Measurements from ENCODE around the gene LRRC74A. TPM values are rescaled to one million over a fixed set of nuclear protein-coding genes. Genes with fewer than 3 reads are reported as not detected.

LRRC74A gene
- total and polyA plus RNA-seq, 8 donors: 0.10 to 0.40 (median 0.34) TPM; not detected in 2

DNA sequence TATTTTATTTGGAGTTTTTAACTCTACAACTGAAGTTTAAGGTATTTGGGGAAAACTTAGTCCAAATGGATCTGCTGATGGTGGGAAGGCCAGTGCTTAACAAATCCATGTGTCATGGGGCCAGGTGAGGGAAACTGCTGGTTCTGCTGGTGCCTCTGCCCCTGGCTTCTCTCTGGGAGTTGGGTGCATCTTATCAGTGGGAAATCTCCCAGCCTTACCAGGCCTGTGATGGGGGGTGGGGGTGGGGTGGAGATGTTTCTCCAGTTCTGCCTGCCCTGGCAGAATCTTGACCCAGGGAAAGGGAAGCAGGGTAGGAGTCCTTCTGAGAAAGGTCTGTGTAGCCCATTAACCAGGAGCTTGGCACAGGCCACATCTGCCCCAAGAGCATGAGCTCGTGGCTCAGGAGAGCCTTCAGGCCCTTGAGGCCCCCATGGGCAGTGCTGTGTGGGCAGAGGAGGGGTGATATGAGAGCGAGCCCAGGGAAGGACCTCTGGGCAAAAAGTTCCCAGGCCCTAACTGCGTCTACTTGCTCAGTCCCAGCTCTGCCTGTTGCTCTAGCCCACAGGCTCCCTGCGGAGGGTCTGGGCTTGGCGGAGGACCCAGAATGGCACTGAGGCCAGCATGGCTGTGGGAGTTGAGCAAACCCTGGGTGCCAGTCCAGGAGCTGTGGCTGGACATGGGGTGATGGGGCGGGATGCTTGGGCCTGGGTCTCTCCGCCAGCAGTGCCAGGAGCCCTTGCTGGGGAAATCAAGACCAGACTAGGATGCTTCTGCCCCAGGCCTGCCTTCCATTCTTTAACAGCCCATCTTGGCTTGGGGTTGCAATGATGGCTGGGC is 46.8 kb upstream of the LRRC74A start:
- intact Hi-C loops (cut with DNase I): loop anchor here in 1 of 2 donors (10.0 kb wide), 1 partner anchor 65 kb away; no protein-coding TSS in a partner anchor
- Histone ChIP-seq H3K27ac (no peak overlapping the region), H3K36me3 (peaks cover 0 to 41% of the 10 kb centered on the region in 2 donors), H3K4me1 (peaks cover 3 to 52% of the 10 kb centered on the region in 2 donors), H3K27me3 (no peaks in the 10 kb centered on the region), H3K9me3 (no peaks in the 10 kb centered on the region), H3K4me3 (no peak overlapping the region)
- no peak for ATAC-seq
- TF ChIP-seq, protein P1, sequence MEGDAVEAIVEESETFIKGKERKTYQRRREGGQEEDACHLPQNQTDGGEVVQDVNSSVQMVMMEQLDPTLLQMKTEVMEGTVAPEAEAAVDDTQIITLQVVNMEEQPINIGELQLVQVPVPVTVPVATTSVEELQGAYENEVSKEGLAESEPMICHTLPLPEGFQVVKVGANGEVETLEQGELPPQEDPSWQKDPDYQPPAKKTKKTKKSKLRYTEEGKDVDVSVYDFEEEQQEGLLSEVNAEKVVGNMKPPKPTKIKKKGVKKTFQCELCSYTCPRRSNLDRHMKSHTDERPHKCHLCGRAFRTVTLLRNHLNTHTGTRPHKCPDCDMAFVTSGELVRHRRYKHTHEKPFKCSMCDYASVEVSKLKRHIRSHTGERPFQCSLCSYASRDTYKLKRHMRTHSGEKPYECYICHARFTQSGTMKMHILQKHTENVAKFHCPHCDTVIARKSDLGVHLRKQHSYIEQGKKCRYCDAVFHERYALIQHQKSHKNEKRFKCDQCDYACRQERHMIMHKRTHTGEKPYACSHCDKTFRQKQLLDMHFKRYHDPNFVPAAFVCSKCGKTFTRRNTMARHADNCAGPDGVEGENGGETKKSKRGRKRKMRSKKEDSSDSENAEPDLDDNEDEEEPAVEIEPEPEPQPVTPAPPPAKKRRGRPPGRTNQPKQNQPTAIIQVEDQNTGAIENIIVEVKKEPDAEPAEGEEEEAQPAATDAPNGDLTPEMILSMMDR (IDR thresholded peaks at IDR 0.05): no peak
- DNase-seq: peak in 1 of 4 donors; percentile 24

GRCh38 chr14:76780058-76780345 is 46.2 kb upstream of the LRRC74A start:
- Histone ChIP-seq H3K27ac (no peak overlapping the region), H3K4me1 (peaks cover 3 to 53% of the 10 kb centered on the region in 2 donors), H3K27me3 (no peaks in the 10 kb centered on the region), H3K9me3 (no peaks in the 10 kb centered on the region), H3K4me3 (no peak overlapping the region), H3K36me3 (peaks cover 0 to 42% of the 10 kb centered on the region in 2 donors)
- no peak for ATAC-seq
- no peak for DNase-seq
- intact Hi-C loops (cut with DNase I): loop anchor here in 1 of 2 donors (10.0 kb wide), 1 partner anchor 65 kb away; no protein-coding TSS in a partner anchor
- TF ChIP-seq, protein P1 (IDR thresholded peaks at IDR 0.05): no peak

DNA sequence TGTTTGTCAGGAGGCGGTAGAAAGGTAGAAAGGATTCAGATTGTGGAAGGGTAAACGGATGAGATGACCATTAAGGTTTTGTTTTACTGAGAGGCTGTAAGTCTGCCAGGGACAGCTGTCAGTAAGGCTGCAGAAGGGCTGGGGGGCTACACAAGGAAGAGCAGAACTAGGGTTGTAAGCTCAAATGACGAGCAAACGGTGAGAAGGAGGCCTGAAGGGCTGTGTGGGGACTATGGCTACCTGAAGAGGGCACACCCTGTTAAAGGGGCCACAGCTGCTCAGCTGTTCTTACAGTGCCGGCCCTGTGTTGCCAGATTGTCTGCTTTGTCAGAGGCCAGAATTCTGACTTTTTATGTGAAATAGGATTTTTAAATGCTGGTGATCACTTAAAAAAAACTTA is 45.8 kb upstream of the LRRC74A start:
- Histone ChIP-seq H3K36me3 (peaks cover 0 to 42% of the 10 kb centered on the region in 2 donors), H3K9me3 (no peaks in the 10 kb centered on the region), H3K27me3 (no peaks in the 10 kb centered on the region), H3K4me3 (no peak overlapping the region), H3K27ac (no peak overlapping the region), H3K4me1 (peaks cover 3 to 56% of the 10 kb centered on the region in 2 donors)
- TF ChIP-seq, protein P1 (IDR thresholded peaks at IDR 0.05): no peak
- DNase-seq (no peak), ATAC-seq (no peak)
- intact Hi-C loops (cut with DNase I): loop anchor here in 1 of 2 donors (10.0 kb wide), 1 partner anchor 66 kb away; no protein-coding TSS in a partner anchor

GRCh38 chr14:76780875-76781647 is 45.1 kb upstream of the LRRC74A start:
- TF ChIP-seq, protein P1 (IDR thresholded peaks at IDR 0.05): no peak
- no peak overlapping the region for H3K27ac ChIP-seq
- H3K36me3 ChIP-seq: peaks cover 0 to 49% of the 10 kb centered on the region in 2 donors
- intact Hi-C loops (cut with DNase I): loop anchor here in 1 of 2 donors (10.0 kb wide), 1 partner anchor 66 kb away; no protein-coding TSS in a partner anchor
- no peaks in the 10 kb centered on the region for H3K27me3 ChIP-seq
- H3K4me3 ChIP-seq: no peak overlapping the region
- DNase-seq: no peak
- ATAC-seq: no peak
- H3K4me1 ChIP-seq: peaks cover 3 to 54% of the 10 kb centered on the region in 2 donors
- H3K9me3 ChIP-seq: no peaks in the 10 kb centered on the region

DNA sequence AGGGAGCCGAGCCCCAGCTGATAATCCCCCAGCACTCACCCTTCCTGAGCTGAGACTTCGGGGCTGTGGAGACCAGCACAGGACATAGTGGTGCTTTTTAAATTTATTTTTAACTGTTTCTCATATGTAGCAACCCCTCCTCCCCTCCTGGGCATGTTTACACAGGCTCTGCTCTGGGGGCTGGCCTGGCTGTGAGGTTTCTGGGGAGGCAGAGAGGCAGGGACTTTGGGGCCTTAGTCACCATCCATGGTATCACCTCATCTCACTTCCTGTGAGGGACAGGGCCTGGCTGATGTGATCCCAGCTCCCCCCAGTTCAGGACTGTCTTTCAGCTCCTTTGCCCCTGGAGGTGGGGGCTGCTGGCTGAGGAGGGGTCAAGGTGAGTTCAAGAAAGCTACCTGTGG is 44.6 kb upstream of the LRRC74A start:
- no peak overlapping the region for H3K4me3 ChIP-seq
- H3K9me3 ChIP-seq: no peaks in the 10 kb centered on the region
- no peaks in the 10 kb centered on the region for H3K27me3 ChIP-seq
- intact Hi-C loops (cut with DNase I): loop anchor here in 1 of 2 donors (10.0 kb wide), 1 partner anchor 67 kb away; no protein-coding TSS in a partner anchor
- ATAC-seq (no peak), DNase-seq (no peak)
- TF ChIP-seq, protein P1 (IDR thresholded peaks at IDR 0.05): no peak
- H3K27ac ChIP-seq: no peak overlapping the region
- peaks cover 0 to 55% of the 10 kb centered on the region in 2 donors for H3K36me3 ChIP-seq
- peaks cover 3 to 48% of the 10 kb centered on the region in 2 donors for H3K4me1 ChIP-seq
